Measurements from ENCODE around the gene BUD13. TPM values are rescaled to one million over a fixed set of nuclear protein-coding genes. Genes with fewer than 3 reads are reported as not detected.

Gene BUD13
- total and polyA plus RNA-seq, 11 donors = 4.3 to 10.0 (median 7.1) TPM

DNA sequence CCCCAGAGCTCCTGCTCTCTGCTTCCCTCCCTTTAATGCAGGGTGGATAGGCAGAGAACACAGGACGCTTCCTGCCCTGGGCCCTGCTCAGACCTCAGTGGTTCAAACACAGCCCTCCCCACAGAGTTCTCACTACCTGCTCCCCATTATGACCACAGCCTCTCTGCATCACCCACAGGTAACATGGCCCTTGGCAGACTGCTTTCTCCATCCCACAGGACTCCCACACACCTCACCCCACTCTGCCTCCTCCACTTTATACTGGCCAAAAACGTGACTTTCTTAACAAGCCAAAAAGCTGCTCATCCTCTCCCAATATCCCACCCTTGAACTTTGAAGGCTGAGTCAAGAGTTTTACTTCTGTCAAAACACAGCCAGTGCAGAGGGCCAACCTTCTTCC lies 33.8 kb downstream of the BUD13 start:
- H3K4me1 ChIP-seq = peaks cover 0 to 6% (median 0%) of the 10 kb centered on the region in 12 donors
- intact Hi-C loops (cut with DNase I) = no loop called here
- H3K27ac ChIP-seq = no peak overlapping the region
- ATAC-seq = no peak
- H3K27me3 ChIP-seq = no peaks in the 10 kb centered on the region
- TF ChIP-seq POLR2A (IDR thresholded peaks at IDR 0.05) = no peak
- no peak for TF ChIP-seq CTCF (IDR thresholded peaks at IDR 0.05)
- H3K4me3 ChIP-seq = no peak overlapping the region
- H3K36me3 ChIP-seq = no peaks in the 10 kb centered on the region
- no peaks in the 10 kb centered on the region for H3K9me3 ChIP-seq
- DNase-seq = no peak
- 83 to 90% (median 83%) methylated on average over 2 of the region's 2 CpGs for WGBS, 4 donors

- no peak for ATAC-seq
- Histone ChIP-seq H3K4me3 (no peak overlapping the region), H3K27me3 (no peaks in the 10 kb centered on the region), H3K27ac (no peak overlapping the region), H3K4me1 (peaks cover 0 to 5% (median 0%) of the 10 kb centered on the region in 12 donors), H3K36me3 (no peaks in the 10 kb centered on the region), H3K9me3 (no peaks in the 10 kb centered on the region)
- 95 to 97% (median 95%) methylated on average over 3 of the region's 3 CpGs for WGBS, 4 donors
- DNase-seq = no peak
- TF ChIP-seq CTCF (IDR thresholded peaks at IDR 0.05) (no peak), POLR2A (IDR thresholded peaks at IDR 0.05) (no peak)
- intact Hi-C loops (cut with DNase I) = no loop called here
Observed at GRCh38 chr11:116736763-116737162, 36.0 kb downstream of the BUD13 start.

DNA sequence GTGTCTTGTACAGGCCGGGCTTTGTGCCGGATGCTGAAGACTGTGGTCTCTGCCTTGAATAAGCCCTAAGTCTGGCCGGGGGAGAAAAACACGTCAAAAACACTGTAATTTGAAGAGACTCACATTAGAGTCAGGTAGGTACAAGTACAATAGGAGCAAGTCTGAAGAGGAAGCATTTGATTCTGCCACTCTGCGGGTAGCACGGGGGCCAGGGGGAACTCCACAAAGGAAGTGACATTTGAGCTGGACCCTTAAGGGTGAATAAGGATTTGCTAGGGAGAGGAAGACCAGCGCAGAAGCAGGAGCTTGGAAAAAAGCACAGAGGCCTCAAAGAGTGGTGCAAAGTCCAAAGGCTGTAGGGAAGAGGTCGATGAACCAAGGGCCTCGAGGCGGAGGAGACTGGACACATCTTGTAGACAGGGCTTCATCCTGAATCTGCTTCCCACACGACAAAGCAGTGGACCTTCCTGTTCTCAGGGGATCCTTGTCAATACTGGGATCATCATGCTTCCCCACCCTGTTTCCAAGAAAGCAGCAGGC lies 38.7 kb downstream of the BUD13 start:
- TF ChIP-seq POLR2A (IDR thresholded peaks at IDR 0.05) (no peak), CTCF (IDR thresholded peaks at IDR 0.05) (no peak)
- Histone ChIP-seq H3K4me3 (no peak overlapping the region), H3K4me1 (peaks cover 0 to 13% (median 0%) of the 10 kb centered on the region in 12 donors), H3K27ac (no peak overlapping the region), H3K9me3 (no peaks in the 10 kb centered on the region), H3K27me3 (peaks cover 0 to 5% (median 0%) of the 10 kb centered on the region in 9 donors), H3K36me3 (no peaks in the 10 kb centered on the region)
- no peak for ATAC-seq
- 75 to 88% (median 86%) methylated on average over 11 of the region's 11 CpGs for WGBS, 4 donors
- intact Hi-C loops (cut with DNase I) = loop anchor here in 2 of 10 donors (5.0 kb wide), 2 partner anchors 373 to 493 kb away; no protein-coding TSS in a partner anchor
- DNase-seq = no peak

DNA sequence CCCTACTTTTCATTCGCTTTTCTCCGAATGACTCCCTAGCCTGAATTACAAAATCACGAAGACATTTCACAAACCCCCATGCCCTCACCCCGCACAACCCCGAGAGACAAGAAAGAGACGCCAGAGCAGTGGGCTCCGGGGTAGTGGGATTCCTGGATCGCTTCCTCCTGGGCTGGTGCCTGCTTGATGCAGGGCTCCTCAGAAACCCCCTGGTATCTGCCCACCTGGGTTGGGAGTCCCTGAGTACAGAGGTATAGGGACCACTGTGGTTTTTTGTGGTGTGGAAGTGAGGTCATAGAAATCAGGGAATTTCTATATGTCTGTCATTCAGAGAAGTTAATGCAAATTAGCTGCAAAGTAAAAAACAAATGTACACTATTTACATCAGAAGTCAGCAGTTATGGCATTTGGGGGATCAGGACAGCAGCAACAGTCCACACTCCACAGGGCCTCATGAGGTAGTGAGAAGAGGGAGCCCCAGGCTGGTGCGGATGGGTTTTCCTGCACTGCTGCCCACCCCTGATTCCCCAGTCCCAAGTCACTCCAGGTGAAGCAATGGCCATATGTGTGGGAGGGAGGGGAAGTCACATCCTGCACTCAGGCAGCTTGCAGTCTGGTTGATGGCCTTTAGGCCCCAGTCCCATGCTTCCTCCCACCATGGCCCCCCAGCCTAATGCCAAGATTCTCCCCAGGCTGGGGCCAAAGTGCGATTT lies 39.6 kb downstream of the BUD13 start:
- Histone ChIP-seq H3K27me3 (peaks cover 0 to 5% (median 0%) of the 10 kb centered on the region in 9 donors), H3K4me3 (no peak overlapping the region), H3K9me3 (no peaks in the 10 kb centered on the region), H3K36me3 (no peaks in the 10 kb centered on the region), H3K4me1 (peaks cover 0 to 13% (median 0%) of the 10 kb centered on the region in 12 donors), H3K27ac (no peak overlapping the region)
- TF ChIP-seq POLR2A (IDR thresholded peaks at IDR 0.05) (no peak), CTCF (IDR thresholded peaks at IDR 0.05) (no peak)
- no peak for DNase-seq
- ATAC-seq = no peak
- 70 to 75% (median 74%) methylated on average over 10 of the region's 10 CpGs for WGBS, 4 donors
- intact Hi-C loops (cut with DNase I) = loop anchor here in 2 of 10 donors (5.0 kb wide), 2 partner anchors 374 to 494 kb away; no protein-coding TSS in a partner anchor

Data from heart left ventricle (tissue), 16 donors.